ENCODE results near the gene DNMT3A. TPM values are rescaled to one million over a fixed set of nuclear protein-coding genes. Genes with fewer than 3 reads are reported as not detected.

Gene DNMT3A
- total RNA-seq, 2 experiments from 2014 or later = 43.2 to 45.5 TPM

GRCh38 chr2:25266399-25266798, 75.3 kb downstream of the DNMT3A start:
- CTCF ChIA-PET = no interaction called here
- H3K4me3 Mint-ChIP-seq = no peak overlapping the region
- H3K36me3 Mint-ChIP-seq (ENCODE audit: low read depth) = peaks cover 20% of the 10 kb centered on the region

GRCh38 chr2:25265802-25266201, 75.9 kb downstream of the DNMT3A start:
- DNase-seq = no peak
- Mint-ChIP-seq H3K9me3 (no peaks in the 10 kb centered on the region), H3K36me3 (ENCODE audit: low read depth) (peaks cover 20% of the 10 kb centered on the region), H3K4me1 (peaks cover 3% of the 10 kb centered on the region), H3K4me3 (no peak overlapping the region), H3K27me3 (no peaks in the 10 kb centered on the region), H3K27ac (no peak overlapping the region)
- ChIA-PET POLR2A (interaction anchor here (0.6 to 0.7 kb wide), 2 partner anchors 14 to 580 kb away, joined by 3 read pairs; no protein-coding TSS in a partner anchor), CTCF (interaction anchor here (0.8 kb wide), 1 partner anchor 11 kb away, joined by 3 read pairs; no protein-coding TSS in a partner anchor)

More at GRCh38 chr2:25266399-25266798, 75.3 kb downstream of the DNMT3A start:
- H3K4me1 Mint-ChIP-seq = peaks cover 3% of the 10 kb centered on the region
- DNase-seq = no peak
- POLR2A ChIA-PET = no interaction called here
- H3K27ac Mint-ChIP-seq = no peak overlapping the region
- H3K9me3 Mint-ChIP-seq = no peaks in the 10 kb centered on the region
- H3K27me3 Mint-ChIP-seq = no peaks in the 10 kb centered on the region

GRCh38 chr2:25265001-25265400, 76.7 kb downstream of the DNMT3A start:
- POLR2A ChIA-PET = interaction anchor here (0.7 kb wide), 1 partner anchor 13 kb away, joined by 3 read pairs; no protein-coding TSS in a partner anchor

GRCh38 chr2:25262288-25262687, 79.4 kb downstream of the DNMT3A start:
- no peak overlapping the region for H3K4me3 Mint-ChIP-seq
- peak overlapping the region; percentile 8 for H3K27ac Mint-ChIP-seq
- no peaks in the 10 kb centered on the region for H3K27me3 Mint-ChIP-seq
- ChIA-PET POLR2A (interaction anchor here (0.7 to 0.8 kb wide), 2 partner anchors 11 to 15 kb away, joined by 3 read pairs; no protein-coding TSS in a partner anchor), CTCF (no interaction called here)
- H3K4me1 Mint-ChIP-seq = peaks cover 3% of the 10 kb centered on the region
- H3K36me3 Mint-ChIP-seq (ENCODE audit: low read depth) = peaks cover 10% of the 10 kb centered on the region
- DNase-seq = no peak
- no peaks in the 10 kb centered on the region for H3K9me3 Mint-ChIP-seq

More at GRCh38 chr2:25265001-25265400, 76.7 kb downstream of the DNMT3A start:
- H3K4me1 Mint-ChIP-seq = peaks cover 3% of the 10 kb centered on the region
- no peak overlapping the region for H3K4me3 Mint-ChIP-seq
- no peaks in the 10 kb centered on the region for H3K27me3 Mint-ChIP-seq
- H3K36me3 Mint-ChIP-seq (ENCODE audit: low read depth) = peaks cover 18% of the 10 kb centered on the region
- no peak overlapping the region for H3K27ac Mint-ChIP-seq
- no peak for DNase-seq
- CTCF ChIA-PET = interaction anchor here (0.8 kb wide), 1 partner anchor 12 kb away, joined by 3 read pairs; no protein-coding TSS in a partner anchor
- H3K9me3 Mint-ChIP-seq = no peaks in the 10 kb centered on the region

- Mint-ChIP-seq H3K27ac (no peak overlapping the region), H3K4me3 (no peak overlapping the region)
- CTCF ChIA-PET = interaction anchor here (1.5 kb wide), 1 partner anchor 102 kb away, joined by 3 read pairs; no protein-coding TSS in a partner anchor
These were observed 82.0 kb downstream of the DNMT3A start for GRCh38 chr2:25259737-25260124.

GRCh38 chr2:25258847-25259736, 82.6 kb downstream of the DNMT3A start:
- Mint-ChIP-seq H3K4me1 (no peaks in the 10 kb centered on the region), H3K4me3 (no peak overlapping the region), H3K27me3 (no peaks in the 10 kb centered on the region), H3K27ac (no peak overlapping the region), H3K9me3 (no peaks in the 10 kb centered on the region), H3K36me3 (ENCODE audit: low read depth) (peaks cover 18% of the 10 kb centered on the region)
- no peak for DNase-seq
- ChIA-PET CTCF (no interaction called here), POLR2A (interaction anchor here (1.1 kb wide), 2 partner anchors 14 to 27 kb away, joined by 3 to 4 read pairs; no protein-coding TSS in a partner anchor)

More at GRCh38 chr2:25259737-25260124, 82.0 kb downstream of the DNMT3A start:
- Mint-ChIP-seq H3K4me1 (no peaks in the 10 kb centered on the region), H3K36me3 (ENCODE audit: low read depth) (peaks cover 14% of the 10 kb centered on the region), H3K9me3 (no peaks in the 10 kb centered on the region), H3K27me3 (no peaks in the 10 kb centered on the region)
- DNase-seq = no peak
- POLR2A ChIA-PET = interaction anchor here (1.1 to 1.2 kb wide), 2 partner anchors 14 to 26 kb away, joined by 3 to 6 read pairs; no protein-coding TSS in a partner anchor

GRCh38 chr2:25257931-25258846, 83.5 kb downstream of the DNMT3A start:
- peaks cover 18% of the 10 kb centered on the region for H3K36me3 Mint-ChIP-seq (ENCODE audit: low read depth)
- H3K9me3 Mint-ChIP-seq = no peaks in the 10 kb centered on the region

GRCh38 chr2:25257032-25257552, 84.6 kb downstream of the DNMT3A start:
- ChIA-PET POLR2A (interaction anchor here (1.5 kb wide), 1 partner anchor 58 kb away, joined by 3 read pairs; no protein-coding TSS in a partner anchor), CTCF (no interaction called here)
- Mint-ChIP-seq H3K9me3 (no peaks in the 10 kb centered on the region), H3K4me1 (peaks cover 7% of the 10 kb centered on the region), H3K4me3 (no peak overlapping the region), H3K27ac (no peak overlapping the region), H3K27me3 (no peaks in the 10 kb centered on the region), H3K36me3 (ENCODE audit: low read depth) (peaks cover 17% of the 10 kb centered on the region)
- no peak for DNase-seq

More at GRCh38 chr2:25257931-25258846, 83.5 kb downstream of the DNMT3A start:
- Mint-ChIP-seq H3K4me3 (no peak overlapping the region), H3K27me3 (no peaks in the 10 kb centered on the region), H3K4me1 (peaks cover under 1% of the 10 kb centered on the region), H3K27ac (no peak overlapping the region)
- CTCF ChIA-PET = no interaction called here
- DNase-seq = no peak
- POLR2A ChIA-PET = interaction anchor here (1.1 to 1.5 kb wide), 3 partner anchors 15 to 57 kb away, joined by 3 to 4 read pairs (median 3); no protein-coding TSS in a partner anchor

- H3K27me3 Mint-ChIP-seq = no peaks in the 10 kb centered on the region
- CTCF ChIA-PET = no interaction called here
- H3K4me3 Mint-ChIP-seq = no peak overlapping the region
- DNase-seq = no peak
- POLR2A ChIA-PET = no interaction called here
- H3K9me3 Mint-ChIP-seq = no peaks in the 10 kb centered on the region
- no peak overlapping the region for H3K27ac Mint-ChIP-seq
- peaks cover 16% of the 10 kb centered on the region for H3K36me3 Mint-ChIP-seq (ENCODE audit: low read depth)
- H3K4me1 Mint-ChIP-seq = peaks cover 8% of the 10 kb centered on the region
These were observed 85.2 kb downstream of the DNMT3A start for GRCh38 chr2:25256488-25256875.

- H3K36me3 Mint-ChIP-seq (ENCODE audit: low read depth) = peaks cover 16% of the 10 kb centered on the region
- no peak for DNase-seq
- no peaks in the 10 kb centered on the region for H3K27me3 Mint-ChIP-seq
- H3K27ac Mint-ChIP-seq = no peak overlapping the region
- CTCF ChIA-PET = interaction anchor here (1.2 kb wide), 1 partner anchor 17 kb away, joined by 3 read pairs; no protein-coding TSS in a partner anchor
- no peaks in the 10 kb centered on the region for H3K9me3 Mint-ChIP-seq
- no peak overlapping the region for H3K4me3 Mint-ChIP-seq
- peaks cover 12% of the 10 kb centered on the region for H3K4me1 Mint-ChIP-seq
- POLR2A ChIA-PET = no interaction called here
These were observed 85.8 kb downstream of the DNMT3A start for GRCh38 chr2:25255745-25256487.

GRCh38 chr2:25254961-25255360, 86.8 kb downstream of the DNMT3A start:
- ChIA-PET CTCF (interaction anchor here (1.2 kb wide), 1 partner anchor 18 kb away, joined by 3 read pairs; no protein-coding TSS in a partner anchor), POLR2A (no interaction called here)
- no peak for DNase-seq
- Mint-ChIP-seq H3K36me3 (ENCODE audit: low read depth) (peaks cover 11% of the 10 kb centered on the region), H3K4me1 (peaks cover 15% of the 10 kb centered on the region), H3K9me3 (no peaks in the 10 kb centered on the region), H3K27me3 (no peaks in the 10 kb centered on the region), H3K27ac (no peak overlapping the region), H3K4me3 (no peak overlapping the region)
